GM21717 (cell line): ENCODE results near the gene CCDC174.

ENCODE experiments used
- ATAC-seq: cut with Tn5 transposase; IDR thresholded peaks from one replicate; pipeline ENCODE4 v1.9.1; 2021; ENCODE audit warnings: mild to moderate bottlenecking, moderate library complexity; ENCODE audit not compliant: unreplicated experiment

Gene CCDC174

GRCh38 chr3:14698601-14699244 is 47.2 kb downstream of the CCDC174 start:
- ATAC-seq = no peak

GRCh38 chr3:14699643-14700042 is 48.1 kb downstream of the CCDC174 start:
- no peak for ATAC-seq

- ATAC-seq = no peak
Observed at GRCh38 chr3:14700891-14701290, 49.3 kb downstream of the CCDC174 start.

GRCh38 chr3:14701676-14702075 is 50.1 kb downstream of the CCDC174 start:
- no peak for ATAC-seq

GRCh38 chr3:14703128-14703750 is 51.7 kb downstream of the CCDC174 start:
- ATAC-seq = no peak

- ATAC-seq = no peak
Observed at GRCh38 chr3:14703791-14704190, 52.2 kb downstream of the CCDC174 start.

GRCh38 chr3:14706096-14706495 is 54.5 kb downstream of the CCDC174 start:
- no peak for ATAC-seq

- no peak for ATAC-seq
Observed at GRCh38 chr3:14716591-14716990, 65.0 kb downstream of the CCDC174 start.

- ATAC-seq = no peak
Observed at GRCh38 chr3:14717307-14717706, 65.7 kb downstream of the CCDC174 start.

- no peak for ATAC-seq
Observed at GRCh38 chr3:14718539-14718938, 67.0 kb downstream of the CCDC174 start.

- no peak for ATAC-seq
Observed at GRCh38 chr3:14719006-14719405, 67.4 kb downstream of the CCDC174 start.

GRCh38 chr3:14721126-14721864 is 69.7 kb downstream of the CCDC174 start:
- ATAC-seq = no peak
